HUES64 (cell line): ENCODE data around the gene EFHC1.
A peak's percentile ranks its signal among the peaks of the same experiment; 100 is the strongest.

Experiments
- H3K27ac ChIP-seq: 2 replicates; pipeline ENCODE4 v1.7.0; 2013; ENCODE audit warnings: low read depth, low read length, inconsistent platforms
- H3K27me3 ChIP-seq: 2 replicates; pipeline ENCODE4 v1.6.1; 2013; ENCODE audit warnings: mild to moderate bottlenecking, low read length; ENCODE audit not compliant: insufficient read depth
- H3K36me3 ChIP-seq: 2 replicates; pipeline ENCODE4 v1.6.1; 2013; ENCODE audit warnings: mild to moderate bottlenecking, low read length; ENCODE audit not compliant: insufficient read depth
- H3K4me1 ChIP-seq: 2 replicates; pipeline ENCODE4 v1.6.1; 2013; ENCODE audit warnings: mild to moderate bottlenecking, low read length, moderate library complexity; ENCODE audit not compliant: insufficient read depth
- H3K4me3 ChIP-seq: 2 replicates; pipeline ENCODE4 v1.5.1; 2013; ENCODE audit warnings: mild to moderate bottlenecking, low read length, moderate library complexity
- H3K9ac ChIP-seq: 2 replicates; pipeline ENCODE4 v1.6.1; 2013; ENCODE audit warnings: mild to moderate bottlenecking, low read depth, low read length
- H3K9me3 ChIP-seq: 2 replicates; pipeline ENCODE4 v1.6.1; 2013; ENCODE audit warnings: low read depth, low read length; ENCODE audit not compliant: insufficient read depth
- WGBS: fragments of 150-250, 120-280 bp; methylation state at CpG from one replicate; pipeline ENCODE4 v1.1.7; 2013; ENCODE audit warnings: missing lambda C conversion rate; 5-methylcytosine and 5-hydroxymethylcytosine counted together

Gene EFHC1

GRCh38 chr6:52560462-52560861, 140.3 kb downstream of the EFHC1 start:
- WGBS: 96% methylated on average over 5 of the region's 5 CpGs
- H3K4me3 ChIP-seq: no peak overlapping the region
- H3K27me3 ChIP-seq: no peaks in the 10 kb centered on the region
- H3K9me3 ChIP-seq: no peaks in the 10 kb centered on the region
- H3K36me3 ChIP-seq: no peaks in the 10 kb centered on the region
- H3K27ac ChIP-seq: no peak overlapping the region
- H3K4me1 ChIP-seq: peaks cover 28% of the 10 kb centered on the region
- no peak overlapping the region for H3K9ac ChIP-seq

GRCh38 chr6:52562911-52563310, 142.8 kb downstream of the EFHC1 start:
- Histone ChIP-seq H3K4me3 (no peak overlapping the region), H3K9ac (no peak overlapping the region), H3K9me3 (no peaks in the 10 kb centered on the region), H3K36me3 (no peaks in the 10 kb centered on the region), H3K4me1 (peaks cover 21% of the 10 kb centered on the region), H3K27me3 (no peaks in the 10 kb centered on the region), H3K27ac (no peak overlapping the region)
- WGBS: 83% methylated on average over 3 of the region's 3 CpGs

- no peaks in the 10 kb centered on the region for H3K27me3 ChIP-seq
- WGBS: 87% methylated on average over 3 of the region's 3 CpGs
- no peak overlapping the region for H3K27ac ChIP-seq
Observed at GRCh38 chr6:52564856-52565255, 144.7 kb downstream of the EFHC1 start.

GRCh38 chr6:52566201-52566600, 146.1 kb downstream of the EFHC1 start:
- Histone ChIP-seq H3K27me3 (no peaks in the 10 kb centered on the region), H3K9me3 (no peaks in the 10 kb centered on the region), H3K4me3 (no peak overlapping the region), H3K9ac (no peak overlapping the region), H3K27ac (no peak overlapping the region), H3K4me1 (peaks cover 31% of the 10 kb centered on the region), H3K36me3 (no peaks in the 10 kb centered on the region)
- 93% methylated on average over 2 of the region's 2 CpGs for WGBS

More at GRCh38 chr6:52564856-52565255, 144.7 kb downstream of the EFHC1 start:
- H3K4me1 ChIP-seq: peaks cover 19% of the 10 kb centered on the region
- H3K9ac ChIP-seq: no peak overlapping the region
- H3K36me3 ChIP-seq: no peaks in the 10 kb centered on the region
- H3K4me3 ChIP-seq: no peak overlapping the region
- no peaks in the 10 kb centered on the region for H3K9me3 ChIP-seq

GRCh38 chr6:52566853-52567279, 146.7 kb downstream of the EFHC1 start:
- no peak overlapping the region for H3K4me3 ChIP-seq
- H3K27ac ChIP-seq: no peak overlapping the region
- peaks cover 34% of the 10 kb centered on the region for H3K4me1 ChIP-seq
- WGBS: 53% methylated on average over 3 of the region's 3 CpGs
- H3K9ac ChIP-seq: no peak overlapping the region
- no peaks in the 10 kb centered on the region for H3K36me3 ChIP-seq
- H3K9me3 ChIP-seq: no peaks in the 10 kb centered on the region
- H3K27me3 ChIP-seq: no peaks in the 10 kb centered on the region

- H3K4me1 ChIP-seq: peaks cover 44% of the 10 kb centered on the region
Observed at GRCh38 chr6:52568320-52568719, 148.2 kb downstream of the EFHC1 start.

GRCh38 chr6:52570291-52570700, 150.2 kb downstream of the EFHC1 start:
- Histone ChIP-seq H3K4me3 (no peak overlapping the region), H3K4me1 (peaks cover 61% of the 10 kb centered on the region), H3K27me3 (no peaks in the 10 kb centered on the region), H3K9me3 (no peaks in the 10 kb centered on the region), H3K36me3 (no peaks in the 10 kb centered on the region), H3K9ac (no peak overlapping the region), H3K27ac (peak overlapping the region; percentile 24; the same call in 1 of the 2 replicates)
- 70% methylated on average over 8 of the region's 8 CpGs for WGBS

More at GRCh38 chr6:52568320-52568719, 148.2 kb downstream of the EFHC1 start:
- no peak overlapping the region for H3K27ac ChIP-seq
- no peak overlapping the region for H3K9ac ChIP-seq
- no peak overlapping the region for H3K4me3 ChIP-seq
- 83% methylated on average over 4 of the region's 4 CpGs for WGBS
- no peaks in the 10 kb centered on the region for H3K27me3 ChIP-seq
- no peaks in the 10 kb centered on the region for H3K9me3 ChIP-seq
- no peaks in the 10 kb centered on the region for H3K36me3 ChIP-seq

- Histone ChIP-seq H3K4me3 (no peak overlapping the region), H3K36me3 (no peaks in the 10 kb centered on the region), H3K9me3 (no peaks in the 10 kb centered on the region), H3K4me1 (peaks cover 69% of the 10 kb centered on the region), H3K9ac (no peak overlapping the region), H3K27ac (no peak overlapping the region), H3K27me3 (no peaks in the 10 kb centered on the region)
- WGBS: 78% methylated on average over 10 of the region's 10 CpGs
Observed at GRCh38 chr6:52571099-52571755, 151.1 kb downstream of the EFHC1 start.

- H3K27ac ChIP-seq: no peak overlapping the region
- peaks cover 63% of the 10 kb centered on the region for H3K4me1 ChIP-seq
- no peaks in the 10 kb centered on the region for H3K9me3 ChIP-seq
- no peak overlapping the region for H3K9ac ChIP-seq
- H3K4me3 ChIP-seq: no peak overlapping the region
- no peaks in the 10 kb centered on the region for H3K27me3 ChIP-seq
- 96% methylated on average over 4 of the region's 4 CpGs for WGBS
- no peaks in the 10 kb centered on the region for H3K36me3 ChIP-seq
Observed at GRCh38 chr6:52572536-52572935, 152.4 kb downstream of the EFHC1 start.

GRCh38 chr6:52573295-52573694, 153.2 kb downstream of the EFHC1 start:
- Histone ChIP-seq H3K9me3 (no peaks in the 10 kb centered on the region), H3K4me3 (peak overlapping the region; percentile 5; the same call in 1 of the 2 replicates), H3K9ac (0 out of 2 replicates have a peak overlapping the region, but pooled peaks have one; percentile 15), H3K4me1 (peaks cover 60% of the 10 kb centered on the region), H3K27me3 (no peaks in the 10 kb centered on the region), H3K27ac (no peak overlapping the region), H3K36me3 (no peaks in the 10 kb centered on the region)
- 32% methylated on average over 2 of the region's 2 CpGs for WGBS
